AG10803 (cell line): Measurements from ENCODE around the gene FKBP5.
A peak's percentile ranks its signal among the peaks of the same experiment; 100 is the strongest.
"Not testable (repeated sequence)": the region's sequence is repeated elsewhere in the genome, so short reads cannot be mapped to it uniquely, and the experiment has no call there.

Source experiments
- DNase-seq: peaks from one replicate; pipeline ENCODE4 v3.0.0; 2010; ENCODE audit warnings: low read depth
- H3K4me3 ChIP-seq: 2 replicates; pipeline ENCODE4 v1.5.1; 2011; ENCODE audit warnings: mild to moderate bottlenecking, low read length, control low read depth
- TF ChIP-seq, protein P1 (sequence below): conservative IDR thresholded peaks from 2 replicates; pipeline ENCODE4 v1.5.1; 2011; ENCODE audit warnings: mild to moderate bottlenecking, low read length, control low read depth, inconsistent platforms

Gene FKBP5

DNA sequence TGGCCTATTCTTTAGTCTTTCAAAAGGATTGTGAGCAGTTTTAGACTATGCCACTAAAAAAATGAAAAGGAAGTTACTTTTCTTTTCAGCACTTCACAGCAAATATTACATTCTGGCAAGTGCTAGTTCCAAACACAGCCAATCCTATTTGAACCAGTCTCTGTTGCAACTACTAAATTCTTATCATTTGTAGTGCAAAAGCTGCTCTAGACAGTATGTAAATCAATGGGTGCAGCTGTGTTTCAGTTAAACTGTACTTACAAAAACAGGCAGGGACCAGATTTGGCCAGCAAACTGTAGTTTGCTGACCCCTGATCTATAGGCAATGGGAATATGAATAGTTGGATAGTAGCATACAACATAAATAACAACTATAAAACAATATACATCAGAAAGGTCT, 107.9 kb downstream of the FKBP5 start:
- no peak overlapping the region for H3K4me3 ChIP-seq
- TF ChIP-seq, protein P1, sequence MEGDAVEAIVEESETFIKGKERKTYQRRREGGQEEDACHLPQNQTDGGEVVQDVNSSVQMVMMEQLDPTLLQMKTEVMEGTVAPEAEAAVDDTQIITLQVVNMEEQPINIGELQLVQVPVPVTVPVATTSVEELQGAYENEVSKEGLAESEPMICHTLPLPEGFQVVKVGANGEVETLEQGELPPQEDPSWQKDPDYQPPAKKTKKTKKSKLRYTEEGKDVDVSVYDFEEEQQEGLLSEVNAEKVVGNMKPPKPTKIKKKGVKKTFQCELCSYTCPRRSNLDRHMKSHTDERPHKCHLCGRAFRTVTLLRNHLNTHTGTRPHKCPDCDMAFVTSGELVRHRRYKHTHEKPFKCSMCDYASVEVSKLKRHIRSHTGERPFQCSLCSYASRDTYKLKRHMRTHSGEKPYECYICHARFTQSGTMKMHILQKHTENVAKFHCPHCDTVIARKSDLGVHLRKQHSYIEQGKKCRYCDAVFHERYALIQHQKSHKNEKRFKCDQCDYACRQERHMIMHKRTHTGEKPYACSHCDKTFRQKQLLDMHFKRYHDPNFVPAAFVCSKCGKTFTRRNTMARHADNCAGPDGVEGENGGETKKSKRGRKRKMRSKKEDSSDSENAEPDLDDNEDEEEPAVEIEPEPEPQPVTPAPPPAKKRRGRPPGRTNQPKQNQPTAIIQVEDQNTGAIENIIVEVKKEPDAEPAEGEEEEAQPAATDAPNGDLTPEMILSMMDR, result no peak

DNA sequence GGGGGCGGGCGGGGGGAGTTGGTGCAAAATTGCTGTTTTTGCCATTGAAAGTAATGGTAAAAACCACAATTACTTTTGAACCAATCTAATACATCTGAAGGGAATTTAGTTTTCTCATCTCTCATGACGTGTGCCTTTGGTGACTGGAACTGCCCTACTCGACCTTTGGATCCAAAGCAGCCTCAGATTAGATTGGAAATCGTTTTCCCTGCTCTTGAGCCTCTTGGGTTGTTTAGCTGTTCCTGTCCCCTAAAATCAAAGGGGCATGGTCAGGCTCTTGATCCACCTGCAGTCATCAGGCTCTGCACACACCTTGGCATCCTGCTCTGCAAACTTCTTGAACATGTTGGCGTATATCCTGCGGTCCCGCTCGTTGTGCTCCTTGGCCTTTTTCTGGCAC, 112.0 kb downstream of the FKBP5 start:
- TF ChIP-seq, protein P1, result no peak
- H3K4me3 ChIP-seq, result no peak overlapping the region
- no peak for DNase-seq

More for the DNA sequence above, 107.9 kb downstream of the FKBP5 start:
- no peak for DNase-seq

DNA sequence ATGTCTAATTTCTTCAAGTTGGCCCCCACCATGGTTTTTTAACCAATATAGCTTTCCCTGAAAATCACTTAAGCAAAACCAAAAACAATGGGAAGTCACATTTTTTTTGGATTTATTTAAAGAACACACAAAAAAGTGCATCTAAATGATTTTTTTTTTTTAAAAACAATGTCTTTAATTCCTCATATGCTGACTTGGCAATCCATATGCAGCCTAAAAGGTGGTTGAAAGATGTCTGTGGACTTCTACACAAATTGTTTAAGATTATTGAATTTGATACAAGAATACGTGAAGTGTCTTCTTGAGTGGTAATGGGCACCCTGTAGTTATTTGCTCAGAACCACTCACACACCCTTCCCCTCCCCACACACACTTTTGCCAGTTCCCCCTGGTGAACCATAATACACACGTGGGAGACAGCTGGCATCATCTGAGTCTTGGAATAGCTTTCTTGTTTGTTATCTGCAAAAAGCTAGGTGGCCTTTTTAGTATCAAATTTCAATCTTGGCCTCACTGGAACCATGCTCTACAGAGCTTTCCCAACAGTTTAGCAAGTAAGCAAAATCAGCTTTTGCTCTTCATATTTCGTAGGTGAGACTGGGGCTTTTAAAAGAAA, 115.1 kb downstream of the FKBP5 start:
- no peak overlapping the region for H3K4me3 ChIP-seq
- TF ChIP-seq, protein P1, result no peak
- DNase-seq, result no peak

DNA sequence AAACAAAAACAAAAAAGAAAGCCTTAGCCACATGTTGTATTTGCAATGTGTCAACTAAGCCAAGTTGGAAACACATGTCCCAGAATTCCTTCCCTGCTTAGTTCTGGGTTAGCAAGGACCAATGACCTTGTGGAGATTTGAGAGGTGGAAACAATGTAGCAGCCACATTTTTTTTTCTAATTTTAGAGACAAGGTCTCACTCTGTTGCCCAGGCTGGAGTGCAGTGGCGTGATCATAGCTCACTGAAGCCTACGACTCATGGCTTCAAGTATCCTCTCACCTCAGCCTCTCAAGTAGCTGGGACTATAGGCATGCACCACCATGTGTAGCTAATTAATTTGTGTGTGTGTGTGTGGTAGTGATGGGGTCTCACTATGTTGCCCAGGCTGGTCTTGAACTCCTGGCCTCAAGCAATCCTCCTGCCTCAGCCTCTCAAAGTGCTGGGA, 117.8 kb downstream of the FKBP5 start:
- not testable (repeated sequence) for H3K4me3 ChIP-seq, DNase-seq

DNA sequence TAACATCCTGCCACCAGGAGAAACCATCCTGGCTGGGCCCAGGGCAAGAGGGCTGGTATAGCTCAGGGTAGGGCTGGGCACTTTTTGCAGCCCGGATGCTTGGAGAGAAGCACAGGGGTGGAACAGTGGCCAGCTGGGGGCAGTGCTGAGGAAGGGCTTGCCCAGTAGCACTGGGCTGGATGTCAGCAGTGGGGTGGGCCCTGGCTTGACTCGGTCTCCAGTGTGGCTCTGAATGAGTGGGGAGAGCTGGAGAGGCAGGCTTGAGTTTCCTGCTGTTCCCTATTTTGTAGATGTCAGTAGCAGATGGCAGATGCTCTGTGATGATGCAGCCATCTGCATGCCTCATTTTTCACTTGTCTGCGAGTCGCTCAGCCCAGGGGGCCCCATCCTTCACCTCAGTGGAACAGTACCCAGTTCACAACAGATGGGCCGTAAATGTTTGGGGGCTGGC, 119.7 kb downstream of the FKBP5 start:
- TF ChIP-seq, protein P1, result peak; percentile 28

DNA sequence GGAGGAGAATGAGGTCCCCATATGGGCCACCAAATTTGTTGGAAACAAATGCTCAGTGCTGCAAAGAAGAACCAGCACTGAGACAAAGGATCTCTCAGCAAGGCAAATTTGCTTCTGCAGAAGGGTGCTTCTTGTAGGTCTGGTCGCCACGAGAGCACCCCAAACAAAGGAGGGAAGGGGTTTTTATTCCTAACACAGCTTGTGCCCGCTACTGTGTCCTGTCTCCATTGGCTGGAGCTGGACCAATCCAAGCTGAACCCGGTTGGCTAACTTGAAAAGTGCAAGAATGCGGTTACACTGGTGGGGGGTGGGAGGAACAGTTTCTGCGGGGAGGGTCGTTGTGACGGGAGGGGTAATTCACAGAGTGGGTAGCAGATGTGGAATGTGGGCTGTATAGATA, 121.9 kb downstream of the FKBP5 start:
- no peak overlapping the region for H3K4me3 ChIP-seq
- no peak for DNase-seq
- TF ChIP-seq, protein P1, result no peak

More for the DNA sequence above, 119.7 kb downstream of the FKBP5 start:
- no peak for DNase-seq
- no peak overlapping the region for H3K4me3 ChIP-seq

DNA sequence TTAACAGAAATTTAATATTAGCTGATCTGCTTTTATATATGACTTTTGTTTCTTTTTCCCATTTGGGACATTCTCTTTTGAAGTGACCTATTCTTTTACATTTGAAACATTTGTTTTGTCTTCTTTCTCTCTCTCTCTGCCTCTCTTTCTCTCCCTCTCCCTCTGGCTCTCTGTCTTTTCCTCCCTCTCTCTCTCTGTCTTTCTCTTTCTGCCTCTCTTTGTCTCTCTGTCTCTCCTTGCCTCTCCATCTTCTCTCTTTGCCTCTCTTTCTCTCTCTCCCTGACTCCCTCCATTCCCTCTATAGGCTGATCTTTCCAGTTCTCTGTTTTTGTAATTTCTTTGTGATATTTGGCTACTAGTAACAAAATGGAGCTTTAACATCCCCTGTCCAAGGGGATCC, 124.0 kb downstream of the FKBP5 start:
- TF ChIP-seq, protein P1, result no peak
- H3K4me3 ChIP-seq, result no peak overlapping the region
- no peak for DNase-seq
